Activated naive CD8-positive, alpha-beta T cell treated with anti-CD3 and anti-CD28 coated beads for 36 hours (primary cell): ENCODE results near the gene H2AZ1. TPM values are rescaled to one million over a fixed set of nuclear protein-coding genes. Genes with fewer than 3 reads are reported as not detected.
"Not testable (repeated sequence)": the region's sequence is repeated elsewhere in the genome, so short reads cannot be mapped to it uniquely, and the experiment has no call there.

Experiments used
- DNase-seq: peaks from one replicate; pipeline ENCODE4 v3.0.0; 2021
- H3K27ac Mint-ChIP-seq: one replicate; pipeline ENCODE4 v1.8.0; 2022; ENCODE audit warnings: mild to moderate bottlenecking, moderate library complexity, mixed read lengths
- H3K27me3 Mint-ChIP-seq: one replicate; pipeline ENCODE4 v1.8.0; 2022; ENCODE audit warnings: mild to moderate bottlenecking, mixed read lengths
- H3K36me3 Mint-ChIP-seq: one replicate; pipeline ENCODE4 v1.8.0; 2021; ENCODE audit warnings: mild to moderate bottlenecking, mixed read lengths
- H3K4me1 Mint-ChIP-seq: one replicate; pipeline ENCODE4 v1.8.0; 2021; ENCODE audit warnings: mixed read lengths
- H3K4me3 Mint-ChIP-seq: one replicate; pipeline ENCODE4 v1.8.0; 2022; ENCODE audit warnings: mild to moderate bottlenecking, moderate library complexity, mixed read lengths
- H3K9me3 Mint-ChIP-seq: one replicate; pipeline ENCODE4 v1.8.0; 2022; ENCODE audit warnings: mixed read lengths
- total RNA-seq, 2 experiments: library from RNA; stranded (reverse); gene quantifications; one replicate each; pipeline ENCODE4 v1.2.3, GENCODE V29; 2021

The H2AZ1 gene
- total RNA-seq, 2 experiments from 2014 or later: 735 to 794 TPM

DNA sequence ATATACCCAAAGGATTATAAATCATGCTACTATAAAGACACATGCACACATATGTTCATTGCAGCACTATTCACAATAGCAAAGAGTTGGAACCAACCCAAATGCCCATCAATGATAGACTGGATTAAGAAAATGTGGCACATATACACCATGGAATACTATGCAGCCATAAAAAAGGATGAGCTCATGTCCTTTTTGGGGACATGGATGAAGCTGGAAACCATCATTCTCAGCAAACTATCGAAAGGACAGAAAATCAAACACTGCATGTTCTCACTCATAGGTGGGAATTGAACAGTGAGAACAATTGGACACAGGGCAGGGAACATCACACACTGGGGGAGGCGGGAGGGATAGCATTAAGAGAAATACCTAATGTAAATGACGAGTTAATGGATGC, 8.1 kb upstream of the H2AZ1 start:
- H3K4me3 Mint-ChIP-seq, H3K4me1 Mint-ChIP-seq, H3K27ac Mint-ChIP-seq, H3K27me3 Mint-ChIP-seq, DNase-seq: not testable (repeated sequence)
- H3K36me3 Mint-ChIP-seq: peaks cover 19% of the 10 kb centered on the region
- peaks cover 11% of the 10 kb centered on the region for H3K9me3 Mint-ChIP-seq

DNA sequence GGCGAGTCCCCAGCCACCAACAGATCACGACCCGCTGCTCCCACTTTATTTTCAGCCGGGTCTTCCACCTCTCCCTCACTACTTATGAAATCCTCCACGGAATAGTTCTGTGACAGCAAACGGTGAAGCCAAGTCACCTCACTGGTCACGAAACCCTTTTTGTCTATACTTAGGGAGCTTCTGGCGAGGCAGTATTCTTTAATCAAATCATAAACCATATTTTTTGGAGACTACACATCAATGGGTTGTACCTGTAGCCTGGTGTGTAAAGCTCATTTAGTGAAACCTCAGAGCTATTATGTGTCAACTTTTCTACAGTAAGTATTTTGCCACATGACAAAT, 809 bp upstream of the H2AZ1 start:
- H3K27me3 Mint-ChIP-seq: no peaks in the 10 kb centered on the region
- H3K4me1 Mint-ChIP-seq: peaks cover 22% of the 10 kb centered on the region
- peaks cover 2% of the 10 kb centered on the region for H3K9me3 Mint-ChIP-seq
- H3K36me3 Mint-ChIP-seq: peaks cover 19% of the 10 kb centered on the region
- H3K27ac Mint-ChIP-seq: no peak overlapping the region
- no peak for DNase-seq
- H3K4me3 Mint-ChIP-seq: no peak overlapping the region

DNA sequence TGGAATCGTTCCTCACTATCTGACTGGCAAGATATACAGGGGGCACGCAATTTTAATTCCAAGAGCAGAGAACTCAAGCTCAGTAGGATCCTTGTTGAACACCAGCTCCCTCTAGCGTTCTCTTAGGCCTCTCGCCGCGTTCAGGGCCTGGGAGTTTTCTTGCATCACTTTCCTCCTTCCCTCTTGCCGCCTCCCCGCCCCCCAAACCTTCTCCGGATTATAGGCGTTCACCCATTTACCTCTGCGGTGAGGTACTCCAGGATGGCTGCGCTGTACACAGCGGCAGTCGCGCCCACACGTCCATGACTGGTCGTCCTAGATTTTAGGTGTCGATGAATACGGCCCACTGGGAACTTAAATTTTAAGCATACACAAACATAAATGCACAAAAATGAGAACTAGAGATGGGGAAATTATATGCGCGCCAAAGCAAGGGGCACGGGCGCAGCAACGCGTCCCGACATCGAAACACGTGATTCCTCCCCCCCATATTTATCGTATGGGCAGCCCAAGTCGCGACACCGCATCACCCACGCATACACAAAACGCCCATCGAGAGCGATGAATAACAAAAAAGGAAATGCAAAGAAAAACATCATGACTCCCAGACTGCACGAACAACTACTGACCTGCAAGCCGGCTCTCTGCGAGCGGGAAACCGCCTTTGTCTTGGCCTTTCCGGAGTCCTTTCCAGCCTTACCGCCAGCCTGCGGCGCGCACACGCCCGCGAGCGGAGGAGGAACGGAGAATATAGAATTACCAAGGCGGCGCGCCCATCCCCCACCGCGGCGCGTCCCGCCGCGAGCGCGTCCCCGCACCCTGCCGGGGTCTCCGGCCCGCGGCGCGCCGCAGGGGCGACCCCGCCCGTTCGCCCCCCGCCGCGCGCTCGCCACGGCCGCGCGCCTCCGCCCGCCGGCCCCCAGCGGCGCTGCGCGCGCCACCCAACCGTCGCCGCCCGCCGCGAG, 759 bp downstream of the H2AZ1 start:
- Mint-ChIP-seq H3K9me3 (no peaks in the 10 kb centered on the region), H3K27me3 (no peaks in the 10 kb centered on the region), H3K4me1 (peaks cover 30% of the 10 kb centered on the region), H3K36me3 (peaks cover 34% of the 10 kb centered on the region), H3K27ac (no peak overlapping the region), H3K4me3 (no peak overlapping the region)
- peak; percentile 88 for DNase-seq

DNA sequence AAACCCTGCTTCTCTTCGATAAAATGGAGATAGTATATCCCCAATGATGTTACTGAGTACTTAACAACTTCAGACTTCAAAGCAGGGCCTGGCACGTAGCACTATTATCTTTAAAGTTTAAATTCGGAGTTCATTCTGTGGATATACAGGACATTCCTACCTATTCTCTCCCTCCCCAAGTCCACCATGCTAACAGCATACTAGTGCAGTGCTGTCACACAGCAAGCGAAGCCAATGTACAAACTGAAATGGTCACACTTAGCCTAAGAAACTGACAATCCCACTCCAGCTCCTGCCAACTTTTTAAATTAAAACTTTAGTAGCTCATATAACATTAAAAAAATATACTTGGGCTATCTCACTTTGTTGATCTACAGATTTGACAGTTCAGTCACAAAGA, 2.5 kb downstream of the H2AZ1 start:
- H3K27ac Mint-ChIP-seq: peak overlapping the region; percentile 94
- H3K9me3 Mint-ChIP-seq: peaks cover 8% of the 10 kb centered on the region
- peaks cover 48% of the 10 kb centered on the region for H3K36me3 Mint-ChIP-seq
- H3K27me3 Mint-ChIP-seq: no peaks in the 10 kb centered on the region
- H3K4me3 Mint-ChIP-seq: no peak overlapping the region
- peaks cover 42% of the 10 kb centered on the region for H3K4me1 Mint-ChIP-seq
- DNase-seq: no peak

DNA sequence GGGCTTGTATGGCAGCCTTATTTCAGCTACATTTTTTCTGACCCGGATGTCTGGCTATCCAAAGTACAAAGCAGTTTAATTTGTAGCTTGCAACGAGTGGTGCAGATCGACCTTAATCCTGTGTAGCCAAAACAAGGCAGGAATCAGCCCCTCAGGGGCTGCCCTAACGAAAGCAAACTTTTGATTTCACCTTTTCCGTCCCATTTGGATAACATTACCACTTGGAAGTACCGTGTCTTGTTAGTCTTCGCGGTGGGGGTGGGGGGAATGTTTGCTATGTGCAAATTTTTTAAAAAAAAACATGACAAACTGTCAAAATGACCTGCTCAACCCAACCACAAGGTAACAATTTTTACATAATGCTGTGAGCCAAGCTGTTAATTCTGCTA, 2.9 kb downstream of the H2AZ1 start:
- Mint-ChIP-seq H3K27me3 (no peaks in the 10 kb centered on the region), H3K4me3 (no peak overlapping the region), H3K4me1 (peaks cover 42% of the 10 kb centered on the region), H3K36me3 (peaks cover 49% of the 10 kb centered on the region), H3K27ac (peak overlapping the region; percentile 94), H3K9me3 (peaks cover 8% of the 10 kb centered on the region)
- no peak for DNase-seq

DNA sequence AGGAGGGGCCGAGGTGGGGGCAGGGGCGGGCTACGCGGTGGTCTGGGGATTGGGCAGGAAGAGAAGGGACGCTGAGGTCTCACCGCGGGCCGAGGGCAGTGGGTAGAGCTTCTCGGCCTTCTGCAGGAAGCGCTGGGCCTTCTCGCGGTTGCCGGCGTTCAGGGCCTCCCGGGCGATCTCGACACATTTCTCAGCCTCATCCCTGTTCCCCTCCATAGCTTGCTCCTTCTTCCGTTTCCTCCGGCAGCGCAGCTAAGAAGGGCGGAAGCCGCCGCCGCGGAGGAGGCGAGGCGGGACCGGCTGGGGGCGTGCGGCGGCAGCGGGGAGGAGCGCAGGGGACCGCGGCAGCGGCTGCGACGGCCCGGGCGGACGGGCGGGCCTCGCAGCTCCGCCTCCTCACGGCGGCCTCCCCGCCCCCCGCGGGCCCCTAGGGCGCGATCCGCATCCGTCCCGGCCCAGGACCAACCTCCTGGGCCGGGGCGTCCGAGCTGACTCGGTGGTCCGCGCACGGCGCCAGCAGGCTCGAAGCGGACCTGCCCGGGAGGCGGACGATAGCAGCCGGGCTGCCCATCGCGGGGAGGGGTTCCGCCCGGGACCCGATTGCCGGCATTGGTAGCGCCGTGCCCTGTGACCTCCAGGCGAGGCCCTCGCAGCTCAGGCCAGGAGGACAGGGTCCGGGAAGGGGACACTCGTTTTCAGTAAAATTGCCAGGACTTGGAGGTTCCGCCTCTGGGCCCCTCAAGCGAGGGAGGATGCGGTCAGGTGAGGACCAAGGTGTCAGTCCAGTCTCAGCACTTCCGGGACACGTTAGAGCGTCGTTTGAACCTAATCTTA, 3.5 kb downstream of the H2AZ1 start, which contains the start of gene DNAJB14:
TSS of gene DNAJB14 (minus strand) at position 263 of the 834 bp plus-strand sequence. CDS start at position 216, 47 bp downstream.
- no peaks in the 10 kb centered on the region for H3K27me3 Mint-ChIP-seq
- H3K27ac Mint-ChIP-seq: peak within 1 kb of the TSS; percentile 95
- H3K4me1 Mint-ChIP-seq: peaks cover 39% of the 10 kb centered on the region
- peaks cover 8% of the 10 kb centered on the region for H3K9me3 Mint-ChIP-seq
- peak within 1 kb of the TSS; percentile 98 for H3K4me3 Mint-ChIP-seq
- peaks cover 49% of the 10 kb centered on the region for H3K36me3 Mint-ChIP-seq
- peak; percentile 89 for DNase-seq

DNA sequence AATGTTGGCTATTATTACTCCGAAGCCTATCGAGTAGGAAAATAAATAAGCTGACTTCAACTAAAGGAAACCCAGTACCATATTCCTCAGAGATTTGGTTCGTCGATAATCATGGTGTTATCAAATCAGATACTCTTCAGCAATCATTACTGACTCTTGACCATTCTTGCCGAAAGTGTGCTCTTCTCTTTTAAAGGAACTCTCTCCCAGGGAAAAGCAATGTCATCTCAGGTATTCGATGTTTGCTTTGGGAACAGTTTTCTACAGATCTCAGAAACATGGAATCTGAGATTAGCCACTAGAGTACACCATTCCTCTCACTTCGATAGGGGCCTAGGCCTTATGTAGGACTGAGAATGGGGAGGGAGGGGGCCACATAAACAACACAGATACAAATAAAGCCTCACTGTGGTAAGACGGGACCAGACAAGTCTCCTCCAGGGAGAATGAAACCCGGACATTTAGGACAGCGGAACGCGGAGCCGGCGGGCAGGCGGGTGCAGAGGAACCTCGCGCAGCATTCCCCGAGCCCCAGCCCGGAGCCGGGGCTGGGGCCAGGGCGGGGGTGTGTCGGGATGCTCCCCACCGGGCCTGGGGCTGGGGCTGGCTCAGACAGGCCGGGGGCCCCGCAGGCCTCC, 4.2 kb downstream of the H2AZ1 start:
- peaks cover 56% of the 10 kb centered on the region for H3K36me3 Mint-ChIP-seq
- H3K9me3 Mint-ChIP-seq: peaks cover 12% of the 10 kb centered on the region
- peaks cover 45% of the 10 kb centered on the region for H3K4me1 Mint-ChIP-seq
- H3K27ac Mint-ChIP-seq: peak overlapping the region; percentile 95
- H3K27me3 Mint-ChIP-seq: no peaks in the 10 kb centered on the region
- no peak for DNase-seq
- peak overlapping the region; percentile 98 for H3K4me3 Mint-ChIP-seq

DNA sequence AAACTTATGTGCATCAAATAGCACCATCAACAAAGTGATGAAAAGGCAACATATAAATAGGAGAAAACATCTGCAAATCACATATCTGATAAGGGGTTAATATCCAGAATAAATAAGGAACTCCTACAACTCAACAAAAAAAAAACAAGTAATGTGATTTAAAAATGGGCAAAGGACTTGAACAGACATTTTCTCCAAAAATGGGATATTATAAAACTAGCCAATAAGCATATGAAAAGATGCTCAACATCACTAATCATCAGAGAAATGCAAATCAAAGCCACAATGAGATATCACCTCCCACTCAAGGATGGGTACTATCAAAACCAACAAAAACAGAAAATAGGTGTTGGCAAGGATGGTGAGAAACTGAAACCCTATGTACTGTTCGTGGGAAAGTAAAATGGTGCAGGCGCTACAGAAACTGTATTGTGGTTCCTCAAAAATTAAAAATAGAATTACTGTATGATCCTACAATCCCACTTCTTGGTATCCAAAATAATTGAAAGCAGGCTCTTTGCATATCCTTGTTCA, 6.1 kb downstream of the H2AZ1 start:
- no peak for DNase-seq
- Mint-ChIP-seq H3K4me1 (peaks cover 50% of the 10 kb centered on the region), H3K27me3 (no peaks in the 10 kb centered on the region), H3K9me3 (peaks cover 12% of the 10 kb centered on the region), H3K27ac (no peak overlapping the region), H3K4me3 (peak overlapping the region; percentile 50), H3K36me3 (peaks cover 58% of the 10 kb centered on the region)

DNA sequence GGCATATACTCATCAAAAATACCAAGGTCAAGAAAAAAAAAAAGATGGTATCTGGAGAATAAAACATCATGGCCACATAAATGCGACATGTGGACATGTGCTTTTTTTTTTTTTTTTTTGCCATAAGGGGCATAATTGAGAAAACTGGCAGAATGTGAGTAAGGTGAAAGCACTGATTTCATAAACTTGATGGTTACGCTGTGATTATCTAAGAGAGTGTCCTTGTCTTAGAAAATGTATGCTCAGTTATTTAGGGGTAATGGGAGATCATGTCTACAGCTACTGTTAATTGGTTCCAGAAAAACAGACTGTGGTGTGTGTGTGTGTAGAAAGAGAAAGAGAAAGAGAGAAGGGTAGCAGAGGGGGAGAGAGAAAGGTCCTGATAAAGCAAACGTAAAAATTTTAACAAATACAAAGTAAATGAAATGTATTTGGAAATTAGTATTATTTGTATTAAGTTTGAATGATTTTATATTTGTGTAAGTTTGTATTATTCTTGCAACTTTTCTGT, 11.8 kb downstream of the H2AZ1 start:
- Mint-ChIP-seq H3K27me3 (no peaks in the 10 kb centered on the region), H3K27ac (no peak overlapping the region), H3K4me3 (no peak overlapping the region), H3K9me3 (peaks cover 19% of the 10 kb centered on the region), H3K36me3 (peaks cover 58% of the 10 kb centered on the region), H3K4me1 (peaks cover 25% of the 10 kb centered on the region)
- no peak for DNase-seq

DNA sequence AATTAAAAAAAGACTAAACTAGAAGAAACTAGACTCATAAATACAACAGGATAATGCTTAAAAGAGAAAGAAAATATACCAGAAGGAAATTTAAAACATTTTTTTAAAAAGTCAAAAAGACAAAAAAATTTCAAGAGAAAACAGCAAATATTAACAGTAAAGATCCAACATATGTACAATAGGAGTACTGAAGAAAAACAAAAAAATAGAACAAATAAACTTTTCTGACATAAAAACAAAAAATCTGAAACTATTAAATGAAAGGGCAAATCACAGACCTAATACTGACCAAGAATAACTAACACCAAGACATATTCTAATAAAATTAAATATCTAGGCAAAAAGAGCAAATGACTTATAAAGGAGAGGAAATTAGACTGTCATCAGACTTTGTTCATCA, 15.2 kb downstream of the H2AZ1 start:
- H3K9me3 Mint-ChIP-seq: peaks cover 14% of the 10 kb centered on the region
- no peak overlapping the region for H3K27ac Mint-ChIP-seq
- H3K27me3 Mint-ChIP-seq: no peaks in the 10 kb centered on the region
- H3K4me3 Mint-ChIP-seq: no peak overlapping the region
- peaks cover 29% of the 10 kb centered on the region for H3K4me1 Mint-ChIP-seq
- DNase-seq: no peak
- H3K36me3 Mint-ChIP-seq: peaks cover 59% of the 10 kb centered on the region

DNA sequence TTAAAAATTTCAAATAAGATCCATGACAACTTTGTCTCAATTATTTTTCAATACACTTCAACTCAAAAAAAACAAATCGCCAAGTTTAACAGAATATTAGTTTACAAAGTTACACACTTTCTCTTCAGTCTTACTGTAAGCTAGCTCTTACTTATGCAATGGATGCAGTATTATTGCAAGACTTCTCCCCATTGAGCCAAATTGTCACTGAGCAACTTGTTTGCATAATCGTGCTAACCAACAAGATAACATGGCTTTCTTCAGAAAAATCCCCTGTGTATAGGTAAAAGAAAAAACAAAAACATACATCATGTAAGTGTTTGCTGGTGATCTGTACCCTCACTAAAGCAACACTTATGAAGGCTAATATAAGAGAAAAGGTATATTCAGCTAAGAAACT, 22.5 kb downstream of the H2AZ1 start:
- no peak for DNase-seq
- H3K9me3 Mint-ChIP-seq: no peaks in the 10 kb centered on the region
- H3K27me3 Mint-ChIP-seq: no peaks in the 10 kb centered on the region
- peaks cover 29% of the 10 kb centered on the region for H3K36me3 Mint-ChIP-seq
- H3K4me1 Mint-ChIP-seq: peaks cover 26% of the 10 kb centered on the region
- H3K4me3 Mint-ChIP-seq: no peak overlapping the region
- no peak overlapping the region for H3K27ac Mint-ChIP-seq

DNA sequence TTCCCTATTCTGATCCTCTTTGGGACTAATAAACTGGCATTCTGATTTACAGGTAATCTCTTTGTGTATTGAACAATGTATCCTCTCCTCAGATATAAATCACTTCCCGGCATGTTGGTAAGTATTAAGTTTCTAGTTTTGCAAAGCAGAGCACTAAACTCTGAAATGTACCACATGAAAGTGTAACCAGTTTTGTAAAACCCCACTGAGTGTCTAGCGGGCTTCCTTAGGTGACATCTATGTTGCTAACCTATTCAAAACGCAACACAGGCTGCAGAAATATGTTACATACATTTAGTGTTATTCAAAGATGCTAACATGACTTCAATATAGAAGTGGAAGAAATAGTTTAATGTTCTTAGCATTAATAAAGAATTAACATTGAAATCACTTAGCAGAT, 28.9 kb downstream of the H2AZ1 start:
- DNase-seq: no peak
- no peaks in the 10 kb centered on the region for H3K9me3 Mint-ChIP-seq
- no peaks in the 10 kb centered on the region for H3K27me3 Mint-ChIP-seq

DNA sequence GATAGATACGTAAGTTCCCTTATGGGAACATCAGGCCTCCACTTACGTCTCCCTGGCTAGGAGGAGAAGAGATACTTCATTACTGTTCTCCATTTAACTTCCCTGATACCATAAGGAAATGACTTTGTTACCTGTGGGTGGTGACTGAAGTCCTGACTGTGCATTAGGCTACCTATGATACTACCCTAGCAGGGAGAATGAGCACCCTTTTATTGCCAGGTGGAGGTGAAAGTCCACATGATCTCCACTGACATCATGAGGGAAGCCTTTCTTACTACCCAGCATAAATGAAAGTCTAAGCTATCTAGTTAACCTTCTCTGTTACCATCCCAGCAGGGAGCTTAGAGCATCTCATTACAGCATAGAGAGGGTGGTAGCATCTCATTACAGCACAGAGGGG, 31.4 kb downstream of the H2AZ1 start:
- H3K36me3 Mint-ChIP-seq: peaks cover 52% of the 10 kb centered on the region
- H3K27me3 Mint-ChIP-seq: no peaks in the 10 kb centered on the region
- H3K27ac Mint-ChIP-seq: no peak overlapping the region
- no peak for DNase-seq
- H3K4me1 Mint-ChIP-seq: peaks cover 13% of the 10 kb centered on the region
- no peak overlapping the region for H3K4me3 Mint-ChIP-seq
- peaks cover 2% of the 10 kb centered on the region for H3K9me3 Mint-ChIP-seq

More for the DNA sequence above, 28.9 kb downstream of the H2AZ1 start:
- Mint-ChIP-seq H3K4me3 (no peak overlapping the region), H3K27ac (peak overlapping the region; percentile 58), H3K4me1 (peaks cover 11% of the 10 kb centered on the region), H3K36me3 (peaks cover 36% of the 10 kb centered on the region)

DNA sequence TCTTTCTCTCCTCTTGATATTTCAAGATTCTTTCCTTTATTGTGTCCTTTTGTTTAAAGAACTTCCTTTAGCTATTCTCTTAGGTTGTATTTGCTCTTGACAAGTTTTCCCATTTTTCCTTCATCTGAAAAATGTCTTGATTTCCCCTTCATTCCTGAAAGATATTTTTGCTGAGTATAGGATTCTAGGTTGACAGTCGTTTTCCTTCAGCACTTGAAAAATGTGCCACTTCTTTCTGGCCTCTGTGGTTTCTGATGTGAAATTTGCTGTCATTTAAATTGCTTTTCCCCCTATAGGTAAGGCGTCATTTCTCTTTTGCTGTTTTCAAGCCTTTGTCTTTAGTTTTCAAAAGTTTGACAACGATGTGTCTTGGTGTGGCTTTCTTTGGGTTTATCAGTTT, 32.5 kb downstream of the H2AZ1 start:
- Mint-ChIP-seq H3K4me3 (no peak overlapping the region), H3K9me3 (peaks cover 2% of the 10 kb centered on the region), H3K36me3 (peaks cover 55% of the 10 kb centered on the region), H3K27me3 (no peaks in the 10 kb centered on the region), H3K4me1 (peaks cover 16% of the 10 kb centered on the region), H3K27ac (no peak overlapping the region)
- DNase-seq: no peak
